ENCODE measurements around the gene CISH.

Gene CISH

GRCh38 chr3:50599115-50599715 is 12.4 kb downstream of the CISH start:
- no peak for DNase-seq (ENCODE audit: low spot score)

DNA sequence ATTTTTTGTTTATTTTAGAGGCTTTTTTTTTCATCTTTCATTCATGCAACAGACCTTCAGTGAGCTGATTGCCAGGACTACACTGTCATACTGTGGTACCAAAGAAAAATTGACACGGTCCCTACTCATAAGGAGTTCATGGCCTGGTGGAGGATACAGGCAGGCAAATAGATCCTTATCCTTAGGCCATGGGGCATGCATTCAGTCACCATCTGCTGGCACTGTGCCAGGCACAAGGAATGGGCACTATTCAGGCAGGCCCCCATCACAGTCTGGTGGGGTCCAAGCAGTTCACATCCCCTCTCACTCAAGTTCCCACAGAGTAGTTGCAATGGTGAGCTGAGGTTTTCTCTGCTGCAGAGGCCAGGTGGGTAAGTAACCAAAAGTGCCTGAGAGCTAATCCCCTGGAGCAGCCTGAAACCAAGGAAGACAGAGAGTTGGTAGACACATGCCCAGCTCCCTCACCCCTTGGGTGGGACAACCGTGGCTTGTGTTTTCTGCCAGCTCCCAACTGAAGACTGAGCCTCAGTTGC is 17.3 kb downstream of the CISH start:
- DNase-seq (ENCODE audit: low spot score): no peak

GRCh38 chr3:50592568-50592967 is 19.0 kb downstream of the CISH start:
- DNase-seq (ENCODE audit: low spot score): no peak

- no peak for DNase-seq (ENCODE audit: low spot score)
Measured at GRCh38 chr3:50591196-50591741, 20.3 kb downstream of the CISH start.

DNA sequence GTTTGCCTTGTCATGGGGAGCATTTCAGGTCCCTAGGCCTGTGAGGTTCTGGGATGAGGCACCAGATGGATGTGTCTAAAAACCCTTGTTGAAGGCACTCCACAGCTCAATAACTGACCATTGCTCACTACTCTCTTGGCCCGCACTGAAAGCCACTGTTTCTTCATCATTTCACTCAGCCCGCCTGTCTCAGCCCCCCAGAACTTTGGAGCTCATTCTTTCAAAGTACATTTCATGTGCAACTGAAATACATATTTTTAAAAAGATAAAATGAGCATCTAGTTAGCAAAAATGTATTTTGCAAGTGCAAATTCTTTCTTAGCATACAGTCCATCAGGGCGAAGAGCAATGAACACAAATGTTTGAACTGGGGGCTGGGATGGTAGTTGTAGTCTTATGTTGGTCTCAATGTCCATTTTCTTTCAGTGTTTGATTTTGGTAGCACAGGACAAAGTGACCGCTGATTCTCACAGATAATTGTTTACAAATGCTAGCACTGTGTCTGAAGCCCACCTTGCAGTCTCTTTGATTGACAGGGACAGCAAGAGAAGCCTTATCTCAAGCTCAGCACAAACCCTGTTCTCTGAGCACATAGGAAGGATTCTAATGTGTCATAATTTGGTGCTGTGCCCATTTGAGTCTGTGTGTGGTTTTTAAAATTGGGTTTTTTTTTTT is 22.7 kb downstream of the CISH start:
- no peak for DNase-seq (ENCODE audit: low spot score)

- no peak for DNase-seq (ENCODE audit: low spot score)
Measured at GRCh38 chr3:50587806-50588758, 23.5 kb downstream of the CISH start.

GRCh38 chr3:50587373-50587772 is 24.2 kb downstream of the CISH start:
- DNase-seq (ENCODE audit: low spot score): no peak

- no peak for DNase-seq (ENCODE audit: low spot score)
Measured at GRCh38 chr3:50586763-50587070, 24.9 kb downstream of the CISH start.

DNA sequence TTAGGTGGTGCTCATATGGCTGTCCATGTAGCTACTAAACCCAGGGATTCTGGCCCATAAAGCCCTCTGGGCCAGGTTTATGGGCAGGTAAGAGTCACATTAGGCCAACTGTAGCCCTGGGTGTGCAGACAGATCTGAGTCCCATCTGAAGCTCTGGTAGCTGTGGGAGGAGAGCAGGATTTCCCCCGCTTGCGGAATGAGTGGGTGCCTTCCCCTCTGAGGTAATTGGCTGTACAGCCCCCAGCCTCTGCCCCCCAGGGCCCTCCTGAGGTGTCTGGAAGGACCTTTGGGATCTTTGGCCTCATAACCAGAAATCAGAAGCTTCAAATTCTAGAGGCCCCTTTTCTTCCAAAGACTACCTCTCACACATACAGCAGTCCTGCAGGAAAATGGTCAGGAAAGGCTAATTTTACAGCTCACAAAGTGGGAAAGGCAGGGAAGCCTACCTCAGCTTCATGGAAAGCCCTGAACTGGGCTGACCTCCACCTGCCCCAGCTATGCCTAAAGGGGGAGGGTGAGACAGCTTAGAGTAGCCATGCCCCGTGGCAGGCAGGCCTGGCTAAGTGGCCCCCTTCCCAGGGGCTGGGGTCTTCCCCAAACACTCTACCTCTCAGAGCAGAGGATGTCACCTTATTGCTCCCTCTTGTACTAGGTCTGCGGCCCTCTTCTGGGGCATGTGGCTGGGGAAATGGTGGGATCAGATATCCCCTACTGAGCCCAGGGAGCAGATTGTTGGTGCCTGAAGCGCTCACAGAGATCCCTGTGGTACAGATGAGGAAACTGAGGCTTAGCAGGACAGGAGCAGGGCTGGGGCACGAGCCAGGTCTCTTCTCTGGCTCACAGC is 25.4 kb downstream of the CISH start:
- DNase-seq (ENCODE audit: low spot score): no peak

DNA sequence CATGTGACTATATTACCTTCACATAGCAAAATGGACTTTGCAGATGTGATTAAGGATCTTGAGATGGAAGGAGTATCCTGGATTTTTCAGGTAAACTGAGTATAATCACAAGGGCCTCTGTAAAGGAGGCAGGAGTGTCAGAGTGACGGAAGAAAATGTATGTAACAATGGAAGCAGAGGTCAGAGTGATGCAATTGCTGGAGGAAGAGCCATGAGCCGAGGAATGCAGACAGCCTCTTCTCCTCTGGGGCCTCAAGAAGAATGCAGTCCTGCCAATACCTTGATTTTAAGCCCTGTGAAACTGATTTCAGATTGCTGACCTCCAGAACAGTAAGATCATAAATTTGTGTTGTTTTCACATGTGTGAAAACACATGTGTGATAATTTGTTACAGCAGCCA is 27.2 kb downstream of the CISH start:
- no peak for DNase-seq (ENCODE audit: low spot score)

DNA sequence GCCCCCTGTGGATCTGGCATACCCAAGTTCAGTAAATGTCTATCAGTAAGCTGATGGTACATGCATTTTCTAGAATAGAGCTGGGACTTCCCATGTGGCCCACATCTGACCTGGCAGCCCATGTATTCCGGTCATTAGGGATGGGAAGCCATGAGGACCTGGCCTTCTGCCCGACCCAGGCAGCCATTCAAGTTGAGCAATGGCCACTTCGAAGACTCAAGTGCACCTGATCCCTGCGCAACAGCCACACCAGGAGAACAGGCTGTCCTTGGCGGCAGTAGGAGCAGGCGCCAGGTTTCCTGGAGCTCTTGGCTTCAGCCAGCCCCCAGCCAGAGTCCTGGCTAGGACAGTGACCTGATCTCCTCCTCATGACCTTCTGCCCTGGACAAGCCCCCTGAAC is 27.7 kb downstream of the CISH start:
- DNase-seq (ENCODE audit: low spot score): no peak

GRCh38 chr3:50582083-50582482 is 29.5 kb downstream of the CISH start:
- DNase-seq (ENCODE audit: low spot score): no peak

- no peak for DNase-seq (ENCODE audit: low spot score)
Measured at GRCh38 chr3:50581459-50581842, 30.1 kb downstream of the CISH start.

- DNase-seq (ENCODE audit: low spot score): no peak
Measured at GRCh38 chr3:50580683-50581458, 30.7 kb downstream of the CISH start.

DNA sequence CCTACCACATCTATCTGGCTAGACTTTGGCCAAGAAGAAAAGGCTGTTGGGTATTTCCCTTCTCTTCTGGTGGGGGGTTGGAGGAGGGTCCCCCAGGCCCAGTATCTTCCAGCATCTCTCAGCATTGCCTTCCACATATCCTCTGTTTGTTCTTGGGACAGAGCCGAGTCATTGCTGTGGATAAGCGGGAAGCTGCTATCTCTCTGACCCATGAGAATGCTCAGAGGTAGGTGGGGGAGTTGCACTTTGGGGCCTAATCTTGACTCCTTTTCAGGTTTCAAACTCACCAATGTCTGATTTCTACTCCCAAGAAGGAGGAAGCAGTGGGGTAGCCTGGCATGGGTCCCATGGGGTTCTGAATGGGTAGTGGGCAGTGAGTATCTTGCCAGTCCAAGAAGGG is 34.2 kb downstream of the CISH start:
- no peak for DNase-seq (ENCODE audit: low spot score)

DNA sequence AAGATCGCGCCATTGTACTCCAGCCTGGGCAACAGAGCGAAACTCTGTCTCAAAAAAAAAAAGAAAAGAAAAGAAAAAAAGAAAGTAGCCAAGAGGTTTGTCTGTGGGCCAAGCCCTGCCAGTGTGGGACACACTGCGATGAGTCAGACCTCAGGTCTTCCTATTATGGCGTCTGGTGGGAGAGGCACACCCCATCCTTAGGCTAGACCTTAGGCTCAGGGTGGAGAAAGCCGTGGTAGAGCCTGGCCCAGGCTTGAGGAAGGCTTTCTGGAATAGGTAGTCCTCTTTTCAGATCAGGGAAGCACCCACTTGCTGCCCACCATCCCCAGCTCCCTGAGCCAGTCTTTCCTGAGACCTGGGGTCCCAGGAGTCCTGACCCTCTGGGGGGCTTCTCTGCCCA is 36.2 kb downstream of the CISH start:
- no peak for DNase-seq (ENCODE audit: low spot score)

- no peak for DNase-seq (ENCODE audit: low spot score)
Measured at GRCh38 chr3:50574444-50574831, 37.1 kb downstream of the CISH start.

- no peak for DNase-seq (ENCODE audit: low spot score)
Measured at GRCh38 chr3:50573566-50574443, 37.8 kb downstream of the CISH start.

- no peak for DNase-seq (ENCODE audit: low spot score)
Measured at GRCh38 chr3:50572801-50573371, 38.7 kb downstream of the CISH start.

DNA sequence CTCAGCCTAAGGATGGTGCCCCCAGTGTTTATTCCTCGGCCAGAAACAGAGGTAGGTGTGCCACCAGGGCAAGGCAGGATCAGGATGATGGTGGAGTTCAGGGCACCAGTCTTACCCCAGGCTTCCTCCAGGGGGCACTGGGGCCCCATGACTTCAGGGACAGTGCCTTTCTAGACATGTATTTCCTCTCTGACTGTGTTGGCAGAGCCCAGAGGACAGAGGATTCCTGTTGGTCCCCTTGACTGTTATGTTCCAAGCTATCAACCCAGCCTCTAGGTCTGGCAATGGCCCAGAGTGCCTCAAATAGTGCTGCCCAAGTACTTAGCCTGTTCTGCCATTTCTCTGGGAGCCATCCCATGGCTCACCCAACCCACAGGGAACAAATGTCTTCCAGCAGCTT is 39.4 kb downstream of the CISH start:
- peak; percentile 54 for DNase-seq (ENCODE audit: low spot score)
